ENCODE results near the gene RIMS3.

- TF ChIP-seq EGR1 (IDR thresholded peaks at IDR 0.05; ENCODE audit: low read depth) (no peak), ZNF274 (IDR thresholded peaks at IDR 0.05; ENCODE audit: low read depth, low read length) (no peak), POLR2A (IDR thresholded peaks at IDR 0.05; ENCODE audit: borderline replicate concordance, extremely low read depth, insufficient read depth, insufficient read length) (no peak), CTCF (IDR thresholded peaks at IDR 0.05 in 2 of 3, conservative IDR thresholded peaks at IDR 0.05 in 1 of 3; ENCODE audit: borderline replicate concordance in 1 of 3, insufficient read depth in 1 of 3, low read depth in 2 of 3, low read length in 2 of 3) (no peak), POLR2AphosphoS5 (IDR thresholded peaks at IDR 0.05; ENCODE audit: low read depth, low read length) (no peak), JUND (IDR thresholded peaks at IDR 0.05) (no peak), EZH2 (IDR thresholded peaks at IDR 0.05) (no peak), REST (IDR thresholded peaks at IDR 0.05; ENCODE audit: low read depth) (no peak)
Observed at GRCh38 chr1:40712997-40713396, 47.5 kb upstream of the RIMS3 start.

Data from HCT116 (cell line).